Measurements from ENCODE around the gene SLC49A3. TPM values are rescaled to one million over a fixed set of nuclear protein-coding genes. Genes with fewer than 3 reads are reported as not detected.

SLC49A3 gene
- total and polyA plus RNA-seq, 12 donors = 1.4 to 24.5 (median 7.3) TPM

DNA sequence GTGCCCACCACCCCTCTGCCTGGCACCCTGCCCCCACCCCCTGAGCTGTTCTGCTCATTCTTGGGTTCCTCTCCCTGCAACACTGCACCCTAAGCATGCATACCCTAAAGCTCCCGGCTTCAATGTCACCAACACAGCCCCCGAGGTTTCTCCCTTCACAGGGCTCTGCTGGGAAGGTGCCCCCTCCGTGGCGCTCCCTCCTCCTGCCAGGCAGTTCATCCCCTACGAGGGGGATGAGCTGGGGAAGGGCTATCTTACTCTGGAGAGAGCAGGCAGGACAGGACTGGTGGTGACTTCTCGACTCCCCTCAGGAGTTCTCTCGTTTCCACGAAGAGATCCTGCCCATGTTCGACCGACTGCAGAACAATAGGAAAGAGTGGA is 21.4 kb downstream of the SLC49A3 start:
- no peak for TF ChIP-seq CTCF (IDR thresholded peaks at IDR 0.05)
- Histone ChIP-seq H3K9me3 (replicated peaks in 1 of 3) (no peaks in the 10 kb centered on the region), H3K4me1 (replicated peaks in 1 of 2) (no peaks in the 10 kb centered on the region), H3K36me3 (replicated peaks in 1 of 2) (peaks cover 0 to 18% of the 10 kb centered on the region in 2 donors), H3K27me3 (peaks cover 6% of the 10 kb centered on the region), H3K27ac (no peak overlapping the region), H3K4me3 (no peak overlapping the region)
- intact Hi-C loops (cut with DNase I) = no loop called here
- 60 to 68% (median 66%) methylated on average over 10 of the region's 10 CpGs for WGBS, 4 donors
- DNase-seq = no peak

GRCh38 chr4:666822-667544 is 22.0 kb downstream of the SLC49A3 start:
- Histone ChIP-seq H3K9me3 (replicated peaks in 1 of 3) (no peaks in the 10 kb centered on the region), H3K4me3 (no peak overlapping the region), H3K4me1 (replicated peaks in 1 of 2) (no peaks in the 10 kb centered on the region), H3K27me3 (peaks cover 6% of the 10 kb centered on the region), H3K36me3 (replicated peaks in 1 of 2) (peaks cover 0 to 12% of the 10 kb centered on the region in 2 donors), H3K27ac (no peak overlapping the region)
- TF ChIP-seq POLR2A (IDR thresholded peaks at IDR 0.05) (no peak), CTCF (IDR thresholded peaks at IDR 0.05) (no peak)
- DNase-seq = no peak
- intact Hi-C loops (cut with DNase I) = no loop called here
- 82 to 87% (median 83%) methylated on average over 10 to 28 of the region's 28 CpGs for WGBS, 4 donors

DNA sequence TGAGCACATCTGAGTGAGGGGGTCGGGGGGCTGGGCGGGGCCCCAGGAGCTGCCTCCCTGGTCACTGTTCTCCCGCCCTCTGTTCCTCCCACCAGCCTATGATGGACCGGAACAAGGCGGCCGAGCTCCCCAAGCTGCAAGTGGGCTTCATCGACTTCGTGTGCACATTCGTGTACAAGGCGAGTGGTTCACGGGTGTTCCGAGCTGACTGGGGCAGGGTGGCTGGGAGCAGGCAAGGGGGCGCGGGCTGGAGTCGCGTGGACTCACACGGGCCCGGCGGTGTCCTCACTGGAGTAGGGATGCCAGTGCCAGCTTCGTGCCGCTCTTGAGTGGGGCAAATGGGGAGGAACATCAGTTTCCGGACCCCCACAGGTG is 22.5 kb downstream of the SLC49A3 start:
- H3K4me3 ChIP-seq = no peak overlapping the region
- no peak overlapping the region for H3K27ac ChIP-seq
- peaks cover 6% of the 10 kb centered on the region for H3K27me3 ChIP-seq
- intact Hi-C loops (cut with DNase I) = no loop called here
- H3K36me3 ChIP-seq (replicated peaks in 1 of 2) = peaks cover 0 to 7% of the 10 kb centered on the region in 2 donors
- 79 to 82% (median 80%) methylated on average over 15 to 22 of the region's 22 CpGs for WGBS, 4 donors
- DNase-seq = no peak
- no peak for TF ChIP-seq CTCF (IDR thresholded peaks at IDR 0.05)
- TF ChIP-seq POLR2A (IDR thresholded peaks at IDR 0.05) = no peak
- H3K9me3 ChIP-seq (replicated peaks in 1 of 3) = no peaks in the 10 kb centered on the region
- no peaks in the 10 kb centered on the region for H3K4me1 ChIP-seq (replicated peaks in 1 of 2)

GRCh38 chr4:665751-666435 is 23.1 kb downstream of the SLC49A3 start:
- Histone ChIP-seq H3K4me1 (replicated peaks in 1 of 2) (no peaks in the 10 kb centered on the region), H3K4me3 (no peak overlapping the region), H3K27ac (no peak overlapping the region), H3K27me3 (peaks cover 6% of the 10 kb centered on the region), H3K9me3 (replicated peaks in 1 of 3) (no peaks in the 10 kb centered on the region), H3K36me3 (replicated peaks in 1 of 2) (peaks cover 0 to 1% of the 10 kb centered on the region in 2 donors)
- WGBS, 4 donors = 67 to 75% (median 73%) methylated on average over 4 to 22 of the region's 22 CpGs
- TF ChIP-seq POLR2A (IDR thresholded peaks at IDR 0.05) (no peak), CTCF (IDR thresholded peaks at IDR 0.05) (no peak)
- intact Hi-C loops (cut with DNase I) = no loop called here
- no peak for DNase-seq

All from adrenal gland (tissue), 12 donors.